ENCODE measurements around the gene USP7.
A peak's percentile ranks its signal among the peaks of the same experiment; 100 is the strongest.

The USP7 gene

DNA sequence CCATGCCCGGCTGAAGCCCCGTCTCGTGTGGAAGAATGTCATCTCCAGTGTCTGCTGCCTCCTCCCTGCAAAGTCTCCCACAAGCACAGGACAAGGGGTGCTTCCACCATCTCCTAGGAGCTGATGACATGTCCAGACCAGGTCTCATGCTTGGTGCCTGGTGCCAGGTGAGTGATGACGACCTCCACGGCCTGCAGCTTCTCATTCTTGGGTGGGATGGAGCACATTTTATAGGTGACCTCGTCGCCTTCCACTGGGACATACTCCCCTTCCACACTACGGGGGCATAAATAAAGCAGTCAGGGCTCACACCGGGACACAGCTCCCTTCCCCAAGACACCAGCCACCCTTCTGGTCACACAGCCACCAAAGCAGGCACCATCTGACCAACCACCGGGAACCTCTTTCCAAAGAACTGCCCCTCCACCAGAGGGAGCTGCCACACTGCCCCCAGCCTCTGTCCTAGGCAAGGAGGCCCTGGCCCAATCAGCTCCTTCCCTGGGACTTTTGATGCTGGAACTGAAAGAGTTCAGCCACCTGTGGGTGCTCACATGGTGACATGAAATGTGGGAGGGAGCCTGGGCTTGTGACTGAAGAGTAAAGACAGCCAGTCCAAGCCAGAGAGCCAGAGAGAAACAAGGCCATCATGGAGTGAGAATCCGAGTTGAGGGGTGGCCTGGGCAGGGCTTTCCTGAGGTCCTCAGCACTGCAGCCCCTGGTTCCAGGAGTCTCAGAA, 108.5 kb downstream of the USP7 start:
- Histone ChIP-seq H3K4me3 (replicated peaks; ENCODE audit: insufficient read depth, low read length) (no peak overlapping the region), H3K27ac (replicated peaks) (no peak overlapping the region), H3K27me3 (ENCODE audit: insufficient read depth, poor library complexity, severe bottlenecking) (no peaks in the 10 kb centered on the region)
- TF ChIP-seq REST (IDR thresholded peaks at IDR 0.05; ENCODE audit: insufficient replicate concordance, low read depth) (no peak), SPI1 (IDR thresholded peaks at IDR 0.05; ENCODE audit: borderline replicate concordance, low read depth) (no peak), POLR2AphosphoS5 (IDR thresholded peaks at IDR 0.05; ENCODE audit: low read depth) (peak; percentile 33; the same call in 1 of the 2 replicates)
- TF ChIP-seq, protein P1, sequence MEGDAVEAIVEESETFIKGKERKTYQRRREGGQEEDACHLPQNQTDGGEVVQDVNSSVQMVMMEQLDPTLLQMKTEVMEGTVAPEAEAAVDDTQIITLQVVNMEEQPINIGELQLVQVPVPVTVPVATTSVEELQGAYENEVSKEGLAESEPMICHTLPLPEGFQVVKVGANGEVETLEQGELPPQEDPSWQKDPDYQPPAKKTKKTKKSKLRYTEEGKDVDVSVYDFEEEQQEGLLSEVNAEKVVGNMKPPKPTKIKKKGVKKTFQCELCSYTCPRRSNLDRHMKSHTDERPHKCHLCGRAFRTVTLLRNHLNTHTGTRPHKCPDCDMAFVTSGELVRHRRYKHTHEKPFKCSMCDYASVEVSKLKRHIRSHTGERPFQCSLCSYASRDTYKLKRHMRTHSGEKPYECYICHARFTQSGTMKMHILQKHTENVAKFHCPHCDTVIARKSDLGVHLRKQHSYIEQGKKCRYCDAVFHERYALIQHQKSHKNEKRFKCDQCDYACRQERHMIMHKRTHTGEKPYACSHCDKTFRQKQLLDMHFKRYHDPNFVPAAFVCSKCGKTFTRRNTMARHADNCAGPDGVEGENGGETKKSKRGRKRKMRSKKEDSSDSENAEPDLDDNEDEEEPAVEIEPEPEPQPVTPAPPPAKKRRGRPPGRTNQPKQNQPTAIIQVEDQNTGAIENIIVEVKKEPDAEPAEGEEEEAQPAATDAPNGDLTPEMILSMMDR (IDR thresholded peaks at IDR 0.05; ENCODE audit: insufficient read depth, low read length), result no peak
- no peak for DNase-seq (ENCODE audit: low read depth in 1 of 2, low spot score in 1 of 2)

- H3K27me3 ChIP-seq (ENCODE audit: insufficient read depth, poor library complexity, severe bottlenecking), result no peaks in the 10 kb centered on the region
- TF ChIP-seq POLR2AphosphoS5 (IDR thresholded peaks at IDR 0.05; ENCODE audit: low read depth) (no peak), SPI1 (IDR thresholded peaks at IDR 0.05; ENCODE audit: borderline replicate concordance, low read depth) (no peak), GABPA (IDR thresholded peaks at IDR 0.05; ENCODE audit: low read depth) (no peak), REST (IDR thresholded peaks at IDR 0.05; ENCODE audit: insufficient replicate concordance, low read depth) (no peak)
- TF ChIP-seq, protein P1 (IDR thresholded peaks at IDR 0.05; ENCODE audit: insufficient read depth, low read length), result no peak
- no peak for DNase-seq (ENCODE audit: low read depth in 1 of 2, low spot score in 1 of 2)
- no peak overlapping the region for H3K4me3 ChIP-seq (replicated peaks; ENCODE audit: insufficient read depth, low read length)
- H3K27ac ChIP-seq (replicated peaks), result no peak overlapping the region
These were observed 109.3 kb downstream of the USP7 start for GRCh38 chr16:8854298-8854948.

DNA sequence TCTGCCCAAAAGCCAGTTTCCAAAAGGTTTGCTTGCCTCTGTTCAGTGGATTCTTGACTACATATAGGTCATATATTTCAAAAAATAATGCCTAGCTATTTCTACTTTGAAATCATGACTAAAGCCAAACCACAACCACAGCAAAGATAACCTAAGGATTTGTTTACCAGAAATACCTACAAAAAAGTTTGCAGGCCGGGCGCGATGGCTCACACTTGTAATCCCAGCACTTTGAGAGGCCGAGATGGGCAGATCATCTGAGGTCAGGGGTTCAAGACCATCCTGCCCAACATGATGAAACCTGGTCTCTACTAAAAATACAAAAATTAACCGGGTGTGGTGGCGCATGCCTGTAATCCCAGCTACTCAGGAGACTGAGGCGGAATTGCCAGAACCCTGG, 110.1 kb downstream of the USP7 start:
- no peaks in the 10 kb centered on the region for H3K27me3 ChIP-seq (ENCODE audit: insufficient read depth, poor library complexity, severe bottlenecking)
- no peak overlapping the region for H3K27ac ChIP-seq (replicated peaks)
- no peak for DNase-seq (ENCODE audit: low read depth in 1 of 2, low spot score in 1 of 2)
- TF ChIP-seq SPI1 (IDR thresholded peaks at IDR 0.05; ENCODE audit: borderline replicate concordance, low read depth), result no peak
- TF ChIP-seq GABPA (IDR thresholded peaks at IDR 0.05; ENCODE audit: low read depth), result no peak
- TF ChIP-seq POLR2AphosphoS5 (IDR thresholded peaks at IDR 0.05; ENCODE audit: low read depth), result no peak
- no peak for TF ChIP-seq REST (IDR thresholded peaks at IDR 0.05; ENCODE audit: insufficient replicate concordance, low read depth)
- TF ChIP-seq, protein P1 (IDR thresholded peaks at IDR 0.05; ENCODE audit: insufficient read depth, low read length), result no peak
- H3K4me3 ChIP-seq (replicated peaks; ENCODE audit: insufficient read depth, low read length), result no peak overlapping the region

Measured in HL-60 (cell line).